ENCODE results near the gene CLBA1. TPM values are rescaled to one million over a fixed set of nuclear protein-coding genes. Genes with fewer than 3 reads are reported as not detected.
"Not testable (repeated sequence)": the region's sequence is repeated elsewhere in the genome, so short reads cannot be mapped to it uniquely, and the experiment has no call there.

CLBA1 gene
- 10 to 100 TPM; 22.6 to 30.7 (median 25.1) TPM for polyA plus RNA-seq (ENCODE audit: insufficient read length in 4 of 4)

DNA sequence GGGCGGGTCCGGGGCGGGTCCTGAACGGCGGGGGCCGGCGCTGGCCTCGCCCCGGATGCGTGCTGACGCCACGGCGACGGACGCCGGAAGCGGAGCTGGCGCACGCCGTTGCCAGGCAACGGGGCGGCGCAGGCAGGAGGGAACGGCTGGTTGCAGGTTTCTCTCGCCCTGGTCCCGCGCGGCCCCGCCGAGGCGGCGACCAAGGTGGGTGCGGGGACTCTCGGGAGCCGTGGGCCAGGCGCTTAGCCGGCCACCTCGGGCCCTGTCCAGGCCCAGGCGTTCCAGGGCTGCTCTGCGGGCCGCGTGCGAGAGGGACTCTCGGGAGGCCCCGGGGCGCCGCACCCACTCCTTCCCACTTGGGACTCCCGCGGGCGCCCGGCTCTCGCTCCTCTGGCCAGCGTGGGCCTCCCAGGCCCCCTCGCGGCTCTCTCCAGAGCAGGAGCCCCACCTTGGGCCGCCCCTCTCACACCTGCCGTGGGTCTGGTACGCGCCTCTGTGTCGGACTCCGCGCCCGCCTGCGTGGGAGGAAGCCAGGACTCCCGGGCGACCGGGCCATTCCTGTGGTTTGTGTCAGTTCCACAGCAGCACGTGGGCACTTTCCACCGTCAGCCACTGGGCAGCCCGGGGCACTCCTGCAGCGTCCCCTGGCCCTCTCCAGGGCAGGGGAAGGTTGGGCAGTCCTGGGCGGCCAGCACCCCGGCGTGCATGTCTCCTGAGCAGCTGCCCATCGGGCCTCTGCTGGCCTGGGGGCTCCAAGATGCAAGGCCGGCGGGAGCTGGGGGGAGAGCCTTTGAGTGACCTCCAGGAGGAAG, at the start of gene CLBA1:
Gene CLBA1 (plus strand): TSS at position 114 of the 812 bp plus-strand sequence. CDS start 644 bp downstream, at position 758.
- DNase-seq (ENCODE audit: low read depth in 4 of 4, low spot score in 3 of 4): peak; percentile 82 to 89 (median 84)

- no peak for DNase-seq (ENCODE audit: low read depth in 4 of 4, low spot score in 3 of 4)
These were observed 49.6 kb upstream of the CLBA1 start for GRCh38 chr14:104935955-104936354.

DNA sequence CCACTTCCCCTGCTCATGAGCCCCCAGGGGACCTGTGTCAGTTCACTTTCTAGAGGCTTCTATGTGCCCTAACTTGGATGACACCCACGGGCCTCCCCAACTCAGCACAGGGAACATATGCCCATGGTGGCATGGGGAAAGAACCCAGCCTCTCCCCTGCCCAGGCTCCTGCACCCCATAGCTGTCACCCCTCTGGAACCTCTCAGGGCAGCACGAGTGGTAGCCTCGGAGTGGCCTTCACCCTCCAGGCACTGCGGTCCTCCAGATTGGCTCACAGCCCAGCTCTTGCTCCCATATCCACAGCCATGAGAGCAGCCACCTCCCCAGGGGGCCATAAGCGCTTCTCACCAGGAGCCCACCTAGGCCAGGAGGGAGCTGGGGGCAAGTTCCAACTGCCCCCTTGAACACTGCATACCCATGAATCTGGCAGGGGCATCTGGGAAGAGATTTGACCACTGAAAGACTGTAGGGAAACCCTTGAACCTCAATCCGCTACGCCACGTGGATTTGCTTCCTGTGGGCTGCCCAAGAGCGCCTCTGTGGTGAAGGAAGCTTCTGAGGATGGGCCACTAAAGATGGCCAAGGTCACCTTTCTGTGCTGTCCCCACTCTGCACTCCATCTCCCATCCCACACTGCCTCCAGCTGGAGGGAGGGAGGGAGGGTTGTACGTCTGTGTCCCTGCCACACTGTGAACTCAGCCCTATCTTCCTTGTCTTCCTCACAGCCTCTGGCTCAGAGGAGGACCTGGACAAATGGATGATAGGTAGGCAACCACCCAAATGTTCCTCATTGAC, 49.0 kb upstream of the CLBA1 start:
- DNase-seq (ENCODE audit: low read depth in 4 of 4, low spot score in 3 of 4): no peak

DNA sequence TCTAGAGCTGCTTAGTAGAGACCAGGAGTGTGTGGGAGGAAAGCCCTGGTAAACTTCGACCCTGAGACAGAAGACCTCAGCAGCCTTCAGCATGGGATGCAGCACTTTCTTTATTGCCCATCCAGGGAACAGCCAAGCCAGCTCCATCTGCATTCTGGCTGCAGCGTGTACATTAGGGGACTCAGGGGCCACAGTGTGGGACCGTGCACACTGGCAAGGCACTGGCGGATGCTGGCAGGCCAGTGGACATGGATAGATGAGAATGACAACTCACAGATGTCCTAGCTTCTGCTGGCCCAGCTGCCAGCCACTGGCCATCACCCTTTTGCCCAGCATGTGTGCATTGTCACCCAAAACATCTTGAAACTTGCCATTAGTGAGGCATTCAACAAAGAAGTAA, 48.4 kb upstream of the CLBA1 start:
- no peak for DNase-seq (ENCODE audit: low read depth in 4 of 4, low spot score in 3 of 4)

- no peak for DNase-seq (ENCODE audit: low read depth in 4 of 4, low spot score in 3 of 4)
These were observed 47.8 kb upstream of the CLBA1 start for GRCh38 chr14:104937694-104938365.

DNA sequence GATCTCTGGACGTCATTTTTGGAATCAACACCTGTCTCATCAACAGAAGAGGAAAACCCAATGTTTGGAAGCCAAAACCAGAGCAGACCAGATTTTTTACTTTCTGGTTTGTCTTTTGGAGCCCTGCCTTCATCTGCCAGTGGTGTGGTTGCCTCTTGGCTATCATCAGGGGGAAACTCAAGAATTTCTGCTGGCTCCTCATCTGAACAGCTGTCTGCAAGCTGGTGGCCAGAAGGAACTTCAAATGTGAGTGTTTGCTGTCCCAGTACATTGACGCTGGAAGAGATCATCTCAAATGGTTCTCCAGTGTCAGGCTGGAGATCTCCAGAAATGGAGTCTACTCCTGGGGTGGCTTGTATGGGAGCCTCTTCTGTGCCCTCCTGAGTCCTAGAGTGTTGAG, 47.2 kb upstream of the CLBA1 start:
- DNase-seq (ENCODE audit: low read depth in 4 of 4, low spot score in 3 of 4): no peak

DNA sequence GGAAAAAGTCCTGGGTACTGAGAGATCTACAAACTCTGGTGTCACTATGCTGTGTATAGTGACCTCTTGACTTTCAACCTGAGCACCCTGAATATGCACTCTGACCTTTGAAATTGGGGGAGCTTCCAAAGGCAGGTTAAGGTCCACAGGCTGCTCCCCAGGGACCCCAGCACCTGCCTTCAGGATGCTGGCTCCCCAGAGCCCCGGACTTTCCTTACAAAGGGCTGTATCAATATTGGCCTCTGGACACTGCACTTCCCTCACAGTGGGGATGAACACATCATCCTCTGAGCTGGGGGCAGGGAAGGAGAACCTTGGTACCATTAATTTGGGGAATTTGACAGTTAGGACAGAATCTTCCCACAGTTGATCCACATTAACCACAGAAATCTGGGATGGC, 46.6 kb upstream of the CLBA1 start:
- no peak for DNase-seq (ENCODE audit: low read depth in 4 of 4, low spot score in 3 of 4)

- no peak for DNase-seq (ENCODE audit: low read depth in 4 of 4, low spot score in 3 of 4)
These were observed 45.8 kb upstream of the CLBA1 start for GRCh38 chr14:104939666-104940410.

GRCh38 chr14:104940526-104941150, 45.0 kb upstream of the CLBA1 start:
- DNase-seq (ENCODE audit: low read depth in 4 of 4, low spot score in 3 of 4): no peak

GRCh38 chr14:104941508-104942365, 43.9 kb upstream of the CLBA1 start:
- no peak for DNase-seq (ENCODE audit: low read depth in 4 of 4, low spot score in 3 of 4)

DNA sequence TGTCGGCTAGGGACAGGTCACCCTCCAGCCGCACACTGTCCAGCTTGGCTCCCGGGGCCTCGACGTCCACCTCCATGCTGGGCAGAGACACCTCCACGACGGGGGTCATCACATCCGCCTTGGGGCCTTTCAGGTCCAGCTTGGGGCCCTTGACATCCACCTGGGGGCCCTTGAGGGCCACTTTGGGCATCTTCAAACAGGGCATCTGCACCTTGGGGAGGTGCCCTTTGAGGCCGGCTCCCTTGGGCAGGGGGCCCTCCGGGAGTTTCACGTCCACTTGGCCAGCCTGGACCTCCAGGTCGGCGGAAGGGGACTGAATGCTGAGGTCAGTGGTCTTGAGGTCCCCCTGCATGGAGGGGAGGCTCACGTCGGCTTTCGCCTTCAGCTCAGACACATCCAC, 43.0 kb upstream of the CLBA1 start:
- no peak for DNase-seq (ENCODE audit: low read depth in 4 of 4, low spot score in 3 of 4)

DNA sequence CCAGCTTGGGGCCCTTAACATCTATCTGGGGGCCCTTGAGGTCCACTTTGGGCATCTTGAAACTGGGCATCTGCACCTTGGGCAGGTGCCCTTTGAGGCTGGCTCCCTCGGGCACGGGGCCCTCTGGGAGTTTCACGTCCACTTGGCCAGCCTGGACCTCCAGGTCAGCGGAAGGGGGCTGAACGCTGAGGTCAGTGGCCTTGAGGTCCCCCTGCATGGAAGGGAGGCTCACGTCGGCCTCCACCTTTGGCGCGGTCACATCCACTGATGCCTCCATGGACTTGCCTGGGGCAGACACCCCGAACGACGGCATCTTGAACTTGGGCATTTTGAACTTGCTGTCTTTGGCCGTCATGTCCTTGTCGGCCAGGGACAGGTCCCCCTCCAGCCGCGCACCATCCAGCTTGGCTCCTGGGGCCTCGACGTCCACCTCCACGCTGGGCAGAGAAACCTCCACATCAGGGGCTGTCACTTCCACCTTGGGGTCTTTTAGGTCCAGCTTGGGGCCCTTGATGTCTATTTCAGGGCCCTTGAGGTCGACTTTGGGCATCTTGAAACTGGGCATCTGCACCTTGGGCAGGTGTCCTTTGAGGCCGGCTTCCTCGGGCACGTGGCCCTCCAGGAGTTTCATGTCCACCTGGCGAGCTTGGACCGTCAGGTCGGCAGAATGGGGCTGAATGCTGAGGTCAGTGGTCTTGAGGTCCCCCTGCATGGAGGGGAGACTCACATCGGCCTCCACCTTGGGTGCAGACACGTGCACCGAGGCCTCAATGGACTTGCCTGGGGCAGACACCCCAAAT, 42.2 kb upstream of the CLBA1 start:
- DNase-seq (ENCODE audit: low read depth in 4 of 4, low spot score in 3 of 4): not testable (repeated sequence)

- DNase-seq (ENCODE audit: low read depth in 4 of 4, low spot score in 3 of 4): not testable (repeated sequence)
These were observed 41.6 kb upstream of the CLBA1 start for GRCh38 chr14:104944016-104944308.

GRCh38 chr14:104944436-104945205, 41.0 kb upstream of the CLBA1 start:
- not testable (repeated sequence) for DNase-seq (ENCODE audit: low read depth in 4 of 4, low spot score in 3 of 4)

- DNase-seq (ENCODE audit: low read depth in 4 of 4, low spot score in 3 of 4): not testable (repeated sequence)
These were observed 40.3 kb upstream of the CLBA1 start for GRCh38 chr14:104945266-104945665.

DNA sequence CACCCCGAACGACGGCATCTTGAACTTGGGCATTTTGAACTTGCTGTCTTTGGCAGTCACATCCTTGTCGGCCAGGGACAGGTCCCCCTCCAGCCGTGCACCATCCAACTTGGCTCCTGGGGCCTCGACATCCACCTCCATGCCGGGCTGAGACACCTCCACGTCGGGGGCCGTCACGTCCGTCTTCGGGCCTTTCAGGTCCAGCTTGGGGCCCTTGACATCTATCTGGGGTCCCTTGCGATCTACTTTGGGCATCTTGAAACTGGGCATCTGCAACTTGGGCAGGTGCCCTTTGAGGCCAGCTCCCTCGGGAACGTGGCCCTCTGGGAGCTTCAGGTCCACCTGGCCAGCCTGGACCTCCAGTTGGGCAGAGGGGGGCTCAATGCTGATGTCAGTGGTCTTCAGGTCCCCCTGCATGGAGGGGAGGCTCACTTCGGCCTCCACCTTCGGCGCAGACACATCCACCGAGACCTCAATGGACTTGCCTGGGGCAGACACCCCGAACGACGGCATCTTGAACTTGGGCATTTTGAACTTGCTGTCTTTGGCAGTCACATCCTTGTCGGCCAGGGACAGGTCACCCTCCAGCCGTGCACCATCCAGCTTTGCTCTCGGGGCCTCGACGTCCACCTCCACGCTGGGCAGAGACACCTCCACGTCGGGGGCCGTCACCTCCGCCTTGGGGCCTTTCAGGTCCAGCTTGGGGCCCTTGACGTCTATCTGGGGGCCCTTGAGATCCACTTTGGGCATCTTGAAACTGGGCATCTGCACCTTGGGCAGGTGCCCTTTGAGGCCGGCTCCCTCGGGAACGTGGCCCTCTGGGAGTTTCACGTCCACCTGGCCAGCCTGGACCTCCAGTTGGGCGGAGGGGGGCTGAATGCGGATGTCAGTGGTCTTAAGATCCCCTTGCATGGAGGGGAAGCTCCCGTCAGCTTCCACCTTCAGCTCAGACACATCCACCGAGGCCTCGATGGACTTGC, 39.3 kb upstream of the CLBA1 start:
- not testable (repeated sequence) for DNase-seq (ENCODE audit: low read depth in 4 of 4, low spot score in 3 of 4)

Data from right renal pelvis (tissue), 4 donors.